ENCODE results near the gene SH3PXD2A. TPM values are rescaled to one million over a fixed set of nuclear protein-coding genes. Genes with fewer than 3 reads are reported as not detected.
A peak's percentile ranks its signal among the peaks of the same experiment; 100 is the strongest.

SH3PXD2A gene
- total and polyA plus RNA-seq, 2 of the 4 experiments (the other 2 are of a cell fraction), result 6.3 to 23.0 TPM

DNA sequence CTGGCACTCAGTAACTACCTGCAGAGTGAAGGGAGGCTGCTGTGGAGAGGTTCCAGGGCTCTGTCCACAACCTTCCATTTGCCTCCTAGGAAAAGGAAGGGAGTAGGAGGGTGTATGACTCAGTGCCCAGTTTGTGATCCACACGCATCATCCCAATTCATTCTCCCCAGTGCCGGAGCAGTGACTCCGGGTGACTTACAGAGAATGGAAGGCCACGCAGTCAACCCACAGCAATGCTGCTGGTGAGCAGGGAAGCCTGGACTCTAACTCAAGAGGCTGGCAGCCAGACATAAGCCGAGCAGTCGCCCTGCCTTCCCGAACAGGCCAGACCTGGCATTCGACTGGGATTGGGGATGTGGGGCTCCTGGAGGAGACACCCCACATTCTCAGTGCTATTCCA, 139.9 kb downstream of the SH3PXD2A start (continued):
- TF ChIP-seq MXI1 (IDR thresholded peaks at IDR 0.05; ENCODE audit: borderline replicate concordance, low read depth, low read length), result no peak

DNA sequence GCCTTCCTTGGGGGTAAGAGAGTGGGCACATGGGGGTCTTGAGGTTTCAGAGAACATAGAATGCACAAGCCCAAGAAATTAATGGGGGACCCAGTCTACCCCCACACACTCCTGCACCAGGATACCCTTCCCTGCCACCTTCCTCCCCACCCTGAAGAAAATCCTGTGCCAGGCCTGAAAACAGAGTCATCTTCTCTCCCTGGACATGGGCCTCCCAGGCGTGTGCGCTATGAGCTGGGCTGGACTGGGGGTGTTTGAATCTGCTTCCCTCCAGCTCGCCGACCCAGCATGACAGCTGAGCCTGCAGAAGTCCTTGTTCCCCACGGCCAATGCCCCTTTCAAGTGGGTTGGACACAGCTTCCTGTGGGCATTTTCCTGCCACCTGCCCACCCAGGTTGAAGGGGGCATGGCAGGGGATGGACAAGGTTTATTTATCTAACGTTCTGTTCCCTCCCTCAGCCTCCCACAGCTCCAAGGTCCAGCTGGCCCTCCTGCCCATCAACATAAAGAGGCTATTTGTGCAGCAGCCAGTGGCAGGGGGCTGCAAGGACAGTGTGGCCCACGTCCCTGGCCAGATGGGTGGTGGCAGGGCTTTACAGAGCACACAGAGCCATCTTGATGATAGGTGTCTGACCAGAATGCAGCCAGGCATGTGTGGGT, 141.0 kb downstream of the SH3PXD2A start:
- no CpG with 5 or more reads among the region's 7 CpGs for WGBS, 2 experiments (ENCODE audit: extremely low coverage in 2 of 2, insufficient read length in 1 of 2)
- intact Hi-C loops (cut with micrococcal nuclease), result no loop called here
- dilution Hi-C loops (cut with HindIII; ENCODE audit: low sequenced_read_pairs, unreplicated experiment), result loop anchor here (25.0 kb wide), 1 partner anchor 148 kb away; the partner anchor contains the start of gene SH3PXD2A
- no peak overlapping the region for H2BK20ac ChIP-seq (ENCODE audit: low read depth, low read length)
- H3K4me2 ChIP-seq (ENCODE audit: low read depth, low read length), result no peak overlapping the region
- H3K14ac ChIP-seq (replicated peaks; ENCODE audit: low read depth, low read length), result no peak overlapping the region
- POLR2A ChIA-PET (ENCODE audit: unreplicated experiment), result no interaction called here
- no peak for ATAC-seq (ENCODE audit: low read depth)
- CTCF ChIA-PET, result interaction anchor here (0.6 to 1.0 kb wide), 2 partner anchors 140 to 178 kb away, joined by 3 to 4 read pairs; no protein-coding TSS in a partner anchor
- no peak overlapping the region for H4K91ac ChIP-seq (ENCODE audit: insufficient read depth, low read depth, low read length)
- H2AK5ac ChIP-seq (ENCODE audit: low read depth, low read length), result peak overlapping the region; percentile 83; the same call in 1 of the 2 replicates
- peak overlapping the region; percentile 47; the same call in 1 of the 2 replicates for H3K4ac ChIP-seq (ENCODE audit: low read depth, low read length)
- H2BK5ac ChIP-seq (ENCODE audit: low read depth, low read length, poor library complexity, severe bottlenecking), result no peak overlapping the region
- H3K23ac ChIP-seq (ENCODE audit: low read depth, low read length), result no peak overlapping the region
- H3K27ac ChIP-seq (ENCODE audit: insufficient read depth, low read length), result no peak overlapping the region
- no peaks in the 10 kb centered on the region for H3K36me3 ChIP-seq (ENCODE audit: control insufficient read depth, insufficient read depth, low read length)
- H2BK120ac ChIP-seq (ENCODE audit: low read depth, low read length), result no peak overlapping the region
- DNase-seq, result no peak
- no peaks in the 10 kb centered on the region for H3K27me3 ChIP-seq (ENCODE audit: control insufficient read depth, insufficient read depth, low read length)
- peaks cover 0 to 11% of the 10 kb centered on the region in 2 experiments; a peak in 1 of 4 replicates for H3K79me1 ChIP-seq (ENCODE audit: low read depth in 1 of 2, low read length in 2 of 2)
- H2AK9ac ChIP-seq (replicated peaks; ENCODE audit: low read depth, low read length, poor library complexity), result peak overlapping the region; percentile 77
- H4K5ac ChIP-seq (ENCODE audit: low read depth, low read length), result no peak overlapping the region
- no peak overlapping the region for H3K56ac ChIP-seq (ENCODE audit: extremely low read depth, insufficient read depth, low read length)
- H3K4me1 ChIP-seq (ENCODE audit: control insufficient read depth, insufficient read depth, low read length), result peaks cover 12% of the 10 kb centered on the region
- no TSS peak for BruUV-seq (replicated peaks)
- H3K9me1 ChIP-seq (ENCODE audit: insufficient read depth, low read length), result peaks cover 11% of the 10 kb centered on the region
- TF ChIP-seq SMC3 (IDR thresholded peaks at IDR 0.05; ENCODE audit: low read depth, low read length) (no peak), MAFK (IDR thresholded peaks at IDR 0.05; ENCODE audit: low read depth, low read length) (no peak), CEBPB (IDR thresholded peaks at IDR 0.05; ENCODE audit: low read depth, low read length) (no peak)
- no peak overlapping the region for H4K8ac ChIP-seq (ENCODE audit: low read depth in 2 of 2, low read length in 2 of 2)
- peaks cover 4% of the 10 kb centered on the region; the same call in 1 of the 2 replicates for H4K20me1 ChIP-seq (ENCODE audit: insufficient read depth, low read length)
- in situ Hi-C loops (cut with MboI; ENCODE audit: low sequenced_read_pairs), result loop anchor here (5.0 to 25.0 kb wide), 3 partner anchors 168 to 498 kb away; no protein-coding TSS in a partner anchor
- H3K18ac ChIP-seq (ENCODE audit: low read depth, low read length), result no peak overlapping the region
- H2AFZ ChIP-seq (replicated peaks; ENCODE audit: low read length, poor library complexity), result no peak overlapping the region
- no peak overlapping the region for H3K4me3 ChIP-seq (ENCODE audit: insufficient read depth, low read depth, low read length)
- no peaks in the 10 kb centered on the region for H3K9me3 ChIP-seq (ENCODE audit: control insufficient read depth, insufficient read depth, low read length)
- no peak overlapping the region for H2BK15ac ChIP-seq (ENCODE audit: low read depth, low read length)
- no peak overlapping the region for H3K9ac ChIP-seq (ENCODE audit: low read depth, low read length)
